Common myeloid progenitor, CD34-positive (primary cell): ENCODE data around the gene SERPINA6.
A peak's percentile ranks its signal among the peaks of the same experiment; 100 is the strongest.

ENCODE experiments used
- CTCF ChIA-PET: fragments of 350-600 bp; sonication (Branson Sonifier 250); formaldehyde crosslinking; loops from one replicate; lab custom pipeline; 2021; ENCODE audit warnings: antibody characterized with exemption; lab: Charles Lee
- POLR2A ChIA-PET: fragments of 350-600 bp; sonication (Branson Sonifier 250); formaldehyde crosslinking; loops from one replicate; lab custom pipeline; 2021; ENCODE audit warnings: antibody characterized with exemption; lab: Charles Lee
- DNase-seq, 3 donors: peaks; one replicate each; pipeline versions ENCODE4 v3.0.0 to v3.0.0-alpha.2; 2013
- H3K27ac ChIP-seq, 2 experiments: 1 replicate in 1 of 2; 2 replicates in 1 of 2; pipeline ENCODE4 v1.7.0; 2013; ENCODE audit warnings: inconsistent platforms in 2 of 2, low read length in 2 of 2, mild to moderate bottlenecking in 2 of 2, low read depth in 1 of 2, moderate library complexity in 1 of 2; ENCODE audit not compliant: severe bottlenecking in 2 of 2, insufficient read depth in 1 of 2, poor library complexity in 1 of 2
- H3K27me3 ChIP-seq, 5 experiments: replicated peaks in 2 of 5; 1 replicate in 3 of 5; 2 replicates in 2 of 5; pipeline versions ENCODE4 v1.6.1 to v1.7.0; 2013; ENCODE audit warnings: low read length in 4 of 5, mild to moderate bottlenecking in 2 of 5, moderate library complexity in 2 of 5, inconsistent platforms in 1 of 5; ENCODE audit not compliant: insufficient read depth in 5 of 5, control insufficient read depth in 4 of 5
- H3K36me3 ChIP-seq, 4 experiments: 1 replicate in 2 of 4; 2 replicates in 2 of 4; pipeline versions ENCODE4 v1.6.1 to v1.7.0; 2013; ENCODE audit warnings: low read length in 3 of 4, control low read depth in 1 of 4, mild to moderate bottlenecking in 1 of 4; ENCODE audit not compliant: control insufficient read depth in 4 of 4, insufficient read depth in 4 of 4
- H3K4me1 ChIP-seq, 4 experiments: 1 replicate in 3 of 4; 2 replicates in 1 of 4; pipeline versions ENCODE4 v1.6.1 to v1.7.1; 2013; ENCODE audit warnings: low read length in 3 of 4, mild to moderate bottlenecking in 3 of 4, control low read depth in 1 of 4, inconsistent platforms in 1 of 4, moderate library complexity in 1 of 4; ENCODE audit not compliant: control insufficient read depth in 4 of 4, insufficient read depth in 4 of 4; ENCODE audit errors: control extremely low read depth in 1 of 4
- H3K4me3 ChIP-seq, 7 experiments: 1 replicate in 4 of 7; 2 replicates in 3 of 7; pipeline versions ENCODE4 v1.5.1 to v1.7.0; 2013; ENCODE audit warnings: mild to moderate bottlenecking in 7 of 7, low read length in 6 of 7, moderate library complexity in 6 of 7, inconsistent platforms in 2 of 7, low read depth in 2 of 7, control low read depth in 1 of 7; ENCODE audit not compliant: insufficient read depth in 4 of 7, control insufficient read depth in 1 of 7; ENCODE audit errors: extremely low read depth in 1 of 7
- H3K9me3 ChIP-seq, 5 experiments: 1 replicate in 4 of 5; 2 replicates in 1 of 5; pipeline versions ENCODE4 v1.6.1 to v1.7.1; 2013; ENCODE audit warnings: low read length in 4 of 5, mild to moderate bottlenecking in 2 of 5, inconsistent platforms in 1 of 5, low read depth in 1 of 5, moderate library complexity in 1 of 5; ENCODE audit not compliant: control insufficient read depth in 4 of 5, insufficient read depth in 2 of 5; ENCODE audit errors: control extremely low read depth in 1 of 5
- WGBS: methylation state at CpG from one replicate; pipeline ENCODE4 v1.1.5; 2013; ENCODE audit not compliant: insufficient coverage; 5-methylcytosine and 5-hydroxymethylcytosine counted together

SERPINA6 gene

GRCh38 chr14:94343238-94344005, 20.3 kb upstream of the SERPINA6 start:
- DNase-seq = no peak
- ChIA-PET CTCF (no interaction called here), POLR2A (no interaction called here)
- Histone ChIP-seq H3K27ac (no peak overlapping the region), H3K27me3 (peaks cover 0 to 6% (median 0%) of the 10 kb centered on the region in 5 experiments), H3K36me3 (no peaks in the 10 kb centered on the region), H3K4me3 (no peak overlapping the region), H3K4me1 (peaks cover 0 to 3% (median 0%) of the 10 kb centered on the region in 4 experiments), H3K9me3 (no peaks in the 10 kb centered on the region)
- 74% methylated on average over 4 of the region's 8 CpGs for WGBS

- H3K36me3 ChIP-seq = no peaks in the 10 kb centered on the region
- H3K27me3 ChIP-seq = peaks cover 0 to 5% (median 0%) of the 10 kb centered on the region in 5 experiments
- H3K4me1 ChIP-seq = peaks cover 0 to 3% (median 0%) of the 10 kb centered on the region in 4 experiments
- POLR2A ChIA-PET = no interaction called here
- peak; percentile 63 to 80 (median 79) for DNase-seq
- CTCF ChIA-PET = no interaction called here
- H3K27ac ChIP-seq = no peak overlapping the region
- H3K4me3 ChIP-seq = no peak overlapping the region
- no peaks in the 10 kb centered on the region for H3K9me3 ChIP-seq
- 52% methylated on average over 2 of the region's 2 CpGs for WGBS
These were observed 19.3 kb upstream of the SERPINA6 start for GRCh38 chr14:94342334-94342934.

GRCh38 chr14:94341656-94342333, 18.7 kb upstream of the SERPINA6 start:
- no peaks in the 10 kb centered on the region for H3K36me3 ChIP-seq
- H3K4me1 ChIP-seq = peaks cover 0 to 3% (median 0%) of the 10 kb centered on the region in 4 experiments
- H3K27me3 ChIP-seq = peaks cover 0 to 4% (median 0%) of the 10 kb centered on the region in 5 experiments
- ChIA-PET CTCF (no interaction called here), POLR2A (no interaction called here)
- no peaks in the 10 kb centered on the region for H3K9me3 ChIP-seq
- 42% methylated on average over 5 of the region's 5 CpGs for WGBS
- H3K27ac ChIP-seq = no peak overlapping the region
- H3K4me3 ChIP-seq = no peak overlapping the region
- peak in 2 of 3 donors; percentile 33 to 39 for DNase-seq

- Histone ChIP-seq H3K4me1 (peaks cover 0 to 3% (median 0%) of the 10 kb centered on the region in 4 experiments), H3K9me3 (no peaks in the 10 kb centered on the region), H3K27me3 (peaks cover 0 to 4% (median 0%) of the 10 kb centered on the region in 5 experiments), H3K36me3 (no peaks in the 10 kb centered on the region), H3K27ac (no peak overlapping the region), H3K4me3 (no peak overlapping the region)
- no peak for DNase-seq
- ChIA-PET CTCF (no interaction called here), POLR2A (no interaction called here)
These were observed 17.4 kb upstream of the SERPINA6 start for GRCh38 chr14:94340533-94340932.

DNA sequence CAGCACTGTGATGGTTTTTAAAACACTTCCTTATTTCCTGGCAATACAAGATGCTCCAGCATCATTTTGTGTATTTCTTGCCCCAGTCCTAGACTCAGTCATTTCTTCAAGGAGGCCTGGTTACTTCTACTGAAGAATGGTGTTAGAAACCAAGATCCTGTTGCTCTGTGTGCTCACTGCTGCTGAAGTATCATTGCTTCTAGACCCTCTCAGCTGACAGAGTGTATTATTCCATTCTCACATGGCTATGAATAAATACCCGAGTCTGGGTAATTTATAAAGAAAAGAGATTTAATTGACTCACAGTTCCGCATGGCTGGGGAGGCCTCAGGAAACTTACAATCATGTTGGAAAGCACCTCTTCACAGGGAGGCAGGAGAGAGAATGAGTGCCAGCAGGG, 14.9 kb upstream of the SERPINA6 start:
- Histone ChIP-seq H3K36me3 (no peaks in the 10 kb centered on the region), H3K9me3 (no peaks in the 10 kb centered on the region), H3K27me3 (peaks cover 0 to 6% (median 0%) of the 10 kb centered on the region in 5 experiments), H3K4me1 (peaks cover 0 to 3% (median 0%) of the 10 kb centered on the region in 4 experiments), H3K4me3 (no peak overlapping the region), H3K27ac (no peak overlapping the region)
- no peak for DNase-seq
- ChIA-PET CTCF (no interaction called here), POLR2A (no interaction called here)
- WGBS = 100% methylated on average over 1 of the region's 2 CpGs

- POLR2A ChIA-PET = no interaction called here
- 86% methylated on average over 5 of the region's 6 CpGs for WGBS
These were observed 14.1 kb upstream of the SERPINA6 start for GRCh38 chr14:94337274-94337673.

DNA sequence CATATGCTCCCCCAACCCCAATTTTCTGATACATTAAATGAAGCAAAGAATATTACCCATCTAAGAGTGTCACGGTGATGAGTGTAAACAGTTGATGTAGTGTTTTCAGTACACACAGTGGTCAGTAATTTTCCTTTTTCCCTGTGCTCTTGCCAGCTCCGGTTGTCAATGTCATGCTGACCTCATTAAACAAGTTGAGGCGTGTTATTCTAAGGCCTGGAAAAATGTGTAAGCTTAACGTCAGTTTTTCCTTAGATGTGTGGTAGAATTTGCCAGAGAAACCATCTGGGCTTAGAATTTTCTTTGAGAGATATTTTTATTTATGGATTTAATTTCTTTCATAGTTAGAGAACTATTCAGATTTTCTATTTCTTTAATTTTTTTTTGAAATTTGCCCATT, 11.7 kb upstream of the SERPINA6 start:
- 100% methylated on average over 3 of the region's 4 CpGs for WGBS
- H3K36me3 ChIP-seq = no peaks in the 10 kb centered on the region
- CTCF ChIA-PET = no interaction called here

More at GRCh38 chr14:94337274-94337673, 14.1 kb upstream of the SERPINA6 start:
- peaks cover 0 to 3% (median 0%) of the 10 kb centered on the region in 4 experiments for H3K4me1 ChIP-seq
- H3K36me3 ChIP-seq = no peaks in the 10 kb centered on the region
- peaks cover 0 to 6% (median 0%) of the 10 kb centered on the region in 5 experiments for H3K27me3 ChIP-seq
- no peak for DNase-seq
- H3K9me3 ChIP-seq = no peaks in the 10 kb centered on the region
- no peak overlapping the region for H3K4me3 ChIP-seq
- H3K27ac ChIP-seq = no peak overlapping the region
- CTCF ChIA-PET = no interaction called here

More for the DNA sequence above, 11.7 kb upstream of the SERPINA6 start:
- Histone ChIP-seq H3K27me3 (peaks cover 0 to 6% (median 2%) of the 10 kb centered on the region in 5 experiments), H3K27ac (no peak overlapping the region), H3K4me3 (no peak overlapping the region), H3K9me3 (no peaks in the 10 kb centered on the region), H3K4me1 (no peaks in the 10 kb centered on the region)
- POLR2A ChIA-PET = no interaction called here
- DNase-seq = no peak
